Amygdala (tissue), 56 donors: ENCODE results near the gene SPIRE1.
"Not testable (repeated sequence)": the region's sequence is repeated elsewhere in the genome, so short reads cannot be mapped to it uniquely, and the experiment has no call there.

ENCODE experiments used
- DNase-seq, 56 donors: peaks; one replicate each; lab custom pipeline; 2025; lab: John Stamatoyannopoulos, UW

Gene SPIRE1

DNA sequence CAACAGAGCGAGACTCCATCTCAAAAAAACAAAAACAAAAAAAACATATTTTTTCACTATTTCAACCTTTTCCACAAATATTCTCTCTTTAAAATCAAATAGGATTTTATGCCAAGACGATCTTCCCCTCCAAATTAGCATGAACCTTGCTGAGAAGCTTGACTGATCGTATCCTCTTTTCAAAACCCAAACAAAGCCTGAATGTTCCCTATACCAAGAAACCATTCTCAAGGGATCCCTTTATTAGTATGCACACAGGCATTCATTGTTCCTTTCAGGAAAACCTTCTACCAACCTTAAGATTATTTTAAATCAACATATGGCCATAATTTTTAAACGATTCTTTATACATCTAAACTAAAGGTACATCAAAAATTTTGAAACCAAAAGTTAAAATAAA, 6.3 kb downstream of the SPIRE1 start:
- no peak for DNase-seq

GRCh38 chr18:12647773-12648172, 10.1 kb downstream of the SPIRE1 start:
- DNase-seq = no peak

- DNase-seq = peak in 16 of 56 donors; percentile 2 to 56 (median 27)
Measured at GRCh38 chr18:12645751-12646203, 12.1 kb downstream of the SPIRE1 start.

DNA sequence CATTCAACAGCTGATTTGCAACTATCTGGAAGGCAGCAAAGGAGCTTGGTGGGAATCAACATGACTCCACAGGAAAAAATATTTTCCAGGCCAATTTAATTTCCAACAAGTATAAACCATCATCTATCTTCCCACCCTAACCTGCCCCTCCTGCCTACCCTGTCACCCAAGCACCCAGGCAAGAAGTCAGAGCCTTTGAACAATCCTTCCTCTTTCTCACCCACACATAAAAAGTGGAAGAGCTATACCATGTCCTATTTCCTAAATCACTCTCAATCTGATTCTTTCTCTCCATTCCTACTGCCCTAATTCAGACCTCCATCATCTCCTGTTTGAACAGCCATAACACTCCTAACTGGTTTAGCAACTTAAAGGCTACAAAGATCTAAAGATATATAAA, 12.7 kb downstream of the SPIRE1 start:
- DNase-seq = no peak

GRCh38 chr18:12643756-12644155, 14.2 kb downstream of the SPIRE1 start:
- not testable (repeated sequence) for DNase-seq

DNA sequence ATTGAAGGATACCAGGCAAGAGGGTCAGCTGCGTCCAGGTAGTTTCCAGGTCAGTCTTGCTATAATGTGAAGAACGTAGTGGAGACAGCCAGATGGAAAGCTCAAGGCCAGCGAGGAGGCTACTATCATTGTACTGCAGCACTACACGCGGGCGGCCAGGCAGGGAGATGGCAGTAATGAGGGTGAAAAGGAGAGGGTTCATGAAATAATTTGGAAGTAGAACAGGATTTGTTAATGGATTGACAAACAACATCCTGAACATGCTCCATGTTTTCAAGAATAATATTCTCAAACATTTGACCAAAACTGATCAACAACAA, 17.1 kb downstream of the SPIRE1 start:
- no peak for DNase-seq

- no peak for DNase-seq
Measured at GRCh38 chr18:12639990-12640880, 17.7 kb downstream of the SPIRE1 start.

GRCh38 chr18:12638644-12639124, 19.2 kb downstream of the SPIRE1 start:
- DNase-seq = no peak

GRCh38 chr18:12637901-12638643, 19.8 kb downstream of the SPIRE1 start:
- DNase-seq = no peak

- no peak for DNase-seq
Measured at GRCh38 chr18:12637393-12637792, 20.5 kb downstream of the SPIRE1 start.

DNA sequence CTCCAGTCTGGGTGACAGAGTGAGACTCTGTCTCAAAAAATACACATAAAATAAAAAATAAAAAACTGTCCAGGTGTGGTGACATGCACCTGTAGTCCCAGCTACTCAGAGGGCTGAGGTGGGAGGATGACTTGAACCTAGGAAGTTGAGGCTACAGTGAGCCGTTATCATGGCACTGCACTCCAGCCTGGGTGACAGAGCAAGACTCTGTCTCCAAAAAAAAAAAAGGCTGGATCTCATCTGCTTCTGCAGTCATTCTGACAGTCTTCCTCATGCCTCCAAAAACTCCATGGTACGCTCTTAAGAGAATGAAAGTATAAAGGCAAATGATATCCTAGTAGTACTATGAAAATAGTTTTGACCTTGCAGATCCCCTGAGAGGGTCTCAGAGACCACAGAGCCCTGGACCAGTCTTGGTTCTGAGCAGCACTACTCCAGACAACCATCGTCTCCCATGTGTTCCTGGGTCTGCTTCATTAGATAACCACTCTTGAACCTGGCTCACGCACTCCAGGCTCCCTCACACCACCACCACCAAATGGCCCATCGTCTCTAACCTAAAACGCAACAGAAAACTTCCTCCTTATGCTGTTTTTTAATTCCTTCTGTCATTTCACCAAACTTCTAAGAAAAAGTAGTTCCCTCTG, 26.0 kb downstream of the SPIRE1 start:
- no peak for DNase-seq

GRCh38 chr18:12630136-12630535, 27.8 kb downstream of the SPIRE1 start:
- no peak for DNase-seq

DNA sequence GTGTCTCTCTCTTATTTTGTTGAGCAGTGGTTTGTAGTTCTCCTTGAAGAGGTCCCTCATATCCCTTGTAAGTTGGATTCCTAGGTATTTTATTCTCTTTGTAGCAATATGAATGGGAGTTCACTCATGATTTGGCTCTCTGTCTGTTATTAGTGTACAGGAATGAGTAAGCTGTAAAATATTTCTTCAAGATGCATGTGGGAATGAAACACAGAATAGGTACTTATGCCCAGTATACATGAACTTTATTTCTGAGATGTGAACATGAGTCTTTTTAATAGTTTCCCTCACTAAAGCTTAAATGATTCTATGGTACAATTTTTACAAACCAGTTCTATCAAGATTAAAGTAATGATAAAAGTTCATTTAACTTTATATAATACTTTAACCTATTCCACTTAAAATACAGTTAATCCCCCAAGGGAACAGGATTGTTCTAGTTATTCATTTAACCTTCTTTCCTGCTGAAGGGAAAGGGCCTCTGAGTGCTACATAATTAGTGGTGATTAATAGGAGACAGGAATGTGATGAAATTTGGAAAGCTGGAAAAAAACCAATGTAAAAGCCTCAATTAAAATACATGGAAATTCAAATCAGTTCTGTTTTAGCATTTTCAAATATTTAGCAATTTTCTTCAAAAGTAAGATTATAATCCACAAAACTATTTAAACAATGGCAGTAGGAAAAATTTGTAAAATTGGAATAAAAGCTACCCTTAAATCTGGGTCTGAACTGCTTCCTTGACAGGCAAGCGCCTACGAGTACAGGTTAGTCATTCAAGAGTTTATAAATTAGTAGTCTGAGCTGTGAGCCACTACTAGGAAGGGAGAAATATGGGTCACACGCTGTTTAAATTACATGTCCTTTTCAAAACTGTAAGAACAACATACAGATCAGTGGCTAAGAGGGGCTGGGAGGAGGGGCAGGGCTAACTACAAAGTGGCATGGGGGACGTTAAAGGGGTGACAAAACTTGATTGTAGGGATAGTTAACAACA, 28.9 kb downstream of the SPIRE1 start:
- DNase-seq = no peak

GRCh38 chr18:12627199-12627598, 30.7 kb downstream of the SPIRE1 start:
- not testable (repeated sequence) for DNase-seq

- no peak for DNase-seq
Measured at GRCh38 chr18:12625241-12625640, 32.7 kb downstream of the SPIRE1 start.

- DNase-seq = no peak
Measured at GRCh38 chr18:12621742-12622306, 36.1 kb downstream of the SPIRE1 start.

DNA sequence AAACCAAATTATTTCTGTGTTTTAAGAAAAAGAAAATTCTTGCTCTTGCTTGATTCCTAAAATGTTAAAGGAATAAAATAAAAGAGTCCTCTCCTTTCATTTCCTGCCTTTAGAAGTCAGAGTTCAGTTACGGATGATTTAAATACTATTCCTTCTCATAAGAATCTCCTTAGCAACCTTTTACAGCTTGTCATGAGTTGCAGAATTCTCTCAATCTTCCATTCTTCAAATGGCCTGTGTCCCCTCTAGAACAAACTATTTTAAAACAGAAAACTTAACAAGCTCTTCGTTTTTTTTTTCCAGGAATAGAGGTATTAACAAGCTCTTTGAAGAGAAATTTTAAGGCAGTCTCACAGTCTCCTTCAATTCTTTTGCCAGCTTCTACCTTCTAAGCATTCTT, 42.2 kb downstream of the SPIRE1 start:
- DNase-seq = no peak

DNA sequence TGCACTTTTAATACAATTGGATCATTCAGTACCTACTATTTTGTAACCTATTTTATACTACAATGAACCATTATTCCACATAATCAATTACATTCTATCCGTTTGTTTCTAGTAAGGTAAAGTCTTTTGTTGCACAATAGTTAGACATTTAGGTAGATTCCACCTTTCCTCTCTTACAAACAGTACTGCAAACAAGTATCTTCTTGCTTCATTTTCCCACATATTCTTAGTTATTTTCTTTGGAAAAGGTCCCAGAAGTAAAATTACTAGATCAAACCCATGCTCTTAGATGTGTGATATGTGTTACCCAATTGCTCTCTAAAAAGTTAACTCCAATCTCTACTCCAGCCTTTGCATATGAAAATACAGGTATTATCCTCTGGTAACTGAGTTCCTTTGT, 49.6 kb downstream of the SPIRE1 start:
- DNase-seq = no peak

GRCh38 chr18:12606592-12607315, 51.2 kb downstream of the SPIRE1 start:
- DNase-seq = no peak
